WTC11 (cell line): ENCODE data around the gene MIPEP. TPM values are rescaled to one million over a fixed set of nuclear protein-coding genes. Genes with fewer than 3 reads are reported as not detected.

Experiments used
- ATAC-seq: fragments of 200-7000 bp; cut with Tn5 transposase; 2 replicates; pipeline ENCODE4 v1.10.0; 2021; ENCODE audit warnings: mild to moderate bottlenecking, moderate library complexity
- CTCF ChIA-PET: fragments of 300-600 bp; sonication (Branson Sonifier 250); formaldehyde crosslinking; loops from one replicate; lab custom pipeline; 2021; ENCODE audit warnings: antibody characterized with exemption; lab: Charles Lee
- POLR2A ChIA-PET: fragments of 350-600 bp; sonication (Branson Sonifier 250); formaldehyde crosslinking; loops from one replicate; lab custom pipeline; 2021; ENCODE audit warnings: antibody characterized with exemption; lab: Charles Lee
- DNase-seq: peaks from one replicate; pipeline ENCODE4 v3.0.0; 2021; ENCODE audit warnings: low spot score
- H3K27ac Mint-ChIP-seq: 2 replicates; pipeline ENCODE4 v1.8.0; 2021; ENCODE audit warnings: mixed read lengths
- H3K27me3 Mint-ChIP-seq: 2 replicates; pipeline ENCODE4 v1.8.0; 2021; ENCODE audit warnings: low read depth, mild to moderate bottlenecking, moderate library complexity, mixed read lengths
- H3K36me3 Mint-ChIP-seq: 2 replicates; pipeline ENCODE4 v1.8.0; 2021; ENCODE audit warnings: mixed read lengths
- H3K4me1 Mint-ChIP-seq: 2 replicates; pipeline ENCODE4 v1.8.0; 2022; ENCODE audit warnings: mixed read lengths
- H3K4me3 Mint-ChIP-seq: 2 replicates; pipeline ENCODE4 v1.8.0; 2021; ENCODE audit warnings: mild to moderate bottlenecking, moderate library complexity, mixed read lengths
- H3K9me3 Mint-ChIP-seq: 2 replicates; pipeline ENCODE4 v1.8.0; 2021; ENCODE audit warnings: mixed read lengths
- CREB1 ChIP-seq: sonication (generic); formaldehyde crosslinking; IDR thresholded peaks from 2 replicates; pipeline ENCODE4 v1.8.0; 2023; ENCODE audit warnings: mild to moderate bottlenecking, missing genetic modification reagents
- GRHL2 ChIP-seq: fragments of 250-450 bp; sonication (Bioruptor Pico); IDR thresholded peaks from 2 replicates; pipeline ENCODE4 v1.8.0; 2022; ENCODE audit warnings: mild to moderate bottlenecking, moderate library complexity; ENCODE audit not compliant: insufficient replicate concordance, severe bottlenecking
- JUN ChIP-seq: sonication (generic); formaldehyde crosslinking; IDR thresholded peaks from 2 replicates; pipeline ENCODE4 v1.8.0; 2023; ENCODE audit warnings: mild to moderate bottlenecking, missing genetic modification reagents
- KAT7 ChIP-seq: sonication (generic); formaldehyde crosslinking; IDR thresholded peaks from 2 replicates; pipeline ENCODE4 v1.8.1; 2023; ENCODE audit warnings: missing genetic modification reagents, mild to moderate bottlenecking, borderline replicate concordance
- MYBL2 ChIP-seq: sonication (generic); formaldehyde crosslinking; IDR thresholded peaks from 2 replicates; pipeline ENCODE4 v1.8.1; 2023; ENCODE audit warnings: mild to moderate bottlenecking, moderate library complexity, missing genetic modification reagents
- NR2C2 ChIP-seq: sonication (generic); formaldehyde crosslinking; IDR thresholded peaks from 2 replicates; pipeline ENCODE4 v1.8.0; 2022; ENCODE audit warnings: mild to moderate bottlenecking, missing genetic modification reagents
- OVOL2 ChIP-seq: fragments of 250-450 bp; sonication (Bioruptor Pico); IDR thresholded peaks from 2 replicates; pipeline ENCODE4 v1.9.0; 2021; ENCODE audit warnings: mild to moderate bottlenecking, borderline replicate concordance
- PREB ChIP-seq: sonication (generic); formaldehyde crosslinking; IDR thresholded peaks from 2 replicates; pipeline ENCODE4 v1.8.1; 2022; ENCODE audit warnings: mild to moderate bottlenecking, missing genetic modification reagents, moderate library complexity, borderline replicate concordance
- RORB ChIP-seq: fragments of 250-450 bp; sonication (Bioruptor Pico); IDR thresholded peaks from 2 replicates; pipeline ENCODE4 v1.9.0; 2021; ENCODE audit warnings: mild to moderate bottlenecking
- TP53 ChIP-seq: sonication (generic); formaldehyde crosslinking; IDR thresholded peaks from 2 replicates; pipeline ENCODE4 v1.8.1; 2023; ENCODE audit warnings: mild to moderate bottlenecking, missing genetic modification reagents
- ZBTB21 ChIP-seq: sonication (generic); formaldehyde crosslinking; IDR thresholded peaks from 2 replicates; pipeline ENCODE4 v1.8.1; 2023; ENCODE audit warnings: mild to moderate bottlenecking, missing genetic modification reagents, borderline replicate concordance
- ZBTB43 ChIP-seq: sonication (generic); formaldehyde crosslinking; IDR thresholded peaks from 2 replicates; pipeline ENCODE4 v1.8.1; 2023; ENCODE audit warnings: mild to moderate bottlenecking, missing genetic modification reagents
- ZNF138 ChIP-seq: sonication (generic); formaldehyde crosslinking; conservative IDR thresholded peaks from 2 replicates; pipeline ENCODE4 v1.8.1; 2022; ENCODE audit warnings: mild to moderate bottlenecking, moderate library complexity, missing genetic modification reagents
- total RNA-seq: library from RNA; stranded (reverse); gene quantifications from 3 replicates; pipeline ENCODE4 v1.2.3, GENCODE V29; 2021
- TF ChIP-seq, protein P1 (sequence below): sonication (generic); formaldehyde crosslinking; IDR thresholded peaks from 2 replicates; pipeline ENCODE4 v1.8.1; 2023; ENCODE audit warnings: mild to moderate bottlenecking, missing genetic modification reagents, moderate library complexity
- TF ChIP-seq, protein P2 (sequence below): sonication (generic); formaldehyde crosslinking; IDR thresholded peaks from 2 replicates; pipeline ENCODE4 v1.8.0; 2022; ENCODE audit warnings: missing genetic modification reagents
- TF ChIP-seq, protein P3 (sequence below): fragments of 250-450 bp; sonication (Bioruptor Pico); IDR thresholded peaks from 2 replicates; pipeline ENCODE4 v1.9.0; 2021; ENCODE audit warnings: mild to moderate bottlenecking
- TF ChIP-seq, protein P4 (sequence below): fragments of 250-450 bp; sonication (Bioruptor Pico); IDR thresholded peaks from 2 replicates; pipeline ENCODE4 v1.9.0; 2021; ENCODE audit warnings: moderate library complexity, mild to moderate bottlenecking, inconsistent platforms, borderline replicate concordance

MIPEP gene
- total RNA-seq, 1 experiment from 2014 or later: 30.5 TPM

GRCh38 chr13:23766283-23766682 is 122.9 kb downstream of the MIPEP start:
- TF ChIP-seq CREB1 (CRISPR knock-in tag): no peak
- TF ChIP-seq ZBTB21 (CRISPR knock-in tag): no peak
- TF ChIP-seq, protein P1, sequence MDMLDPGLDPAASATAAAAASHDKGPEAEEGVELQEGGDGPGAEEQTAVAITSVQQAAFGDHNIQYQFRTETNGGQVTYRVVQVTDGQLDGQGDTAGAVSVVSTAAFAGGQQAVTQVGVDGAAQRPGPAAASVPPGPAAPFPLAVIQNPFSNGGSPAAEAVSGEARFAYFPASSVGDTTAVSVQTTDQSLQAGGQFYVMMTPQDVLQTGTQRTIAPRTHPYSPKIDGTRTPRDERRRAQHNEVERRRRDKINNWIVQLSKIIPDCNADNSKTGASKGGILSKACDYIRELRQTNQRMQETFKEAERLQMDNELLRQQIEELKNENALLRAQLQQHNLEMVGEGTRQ (CRISPR knock-in tag): no peak
- ATAC-seq: no peak
- Mint-ChIP-seq H3K4me3 (no peak overlapping the region), H3K27me3 (no peaks in the 10 kb centered on the region), H3K36me3 (no peaks in the 10 kb centered on the region), H3K4me1 (peaks cover 14% of the 10 kb centered on the region), H3K27ac (no peak overlapping the region), H3K9me3 (no peaks in the 10 kb centered on the region)
- ChIA-PET POLR2A (no interaction called here), CTCF (interaction anchor here (1.0 kb wide), 1 partner anchor 25 kb away, joined by 3 read pairs; no protein-coding TSS in a partner anchor)
- DNase-seq: no peak

DNA sequence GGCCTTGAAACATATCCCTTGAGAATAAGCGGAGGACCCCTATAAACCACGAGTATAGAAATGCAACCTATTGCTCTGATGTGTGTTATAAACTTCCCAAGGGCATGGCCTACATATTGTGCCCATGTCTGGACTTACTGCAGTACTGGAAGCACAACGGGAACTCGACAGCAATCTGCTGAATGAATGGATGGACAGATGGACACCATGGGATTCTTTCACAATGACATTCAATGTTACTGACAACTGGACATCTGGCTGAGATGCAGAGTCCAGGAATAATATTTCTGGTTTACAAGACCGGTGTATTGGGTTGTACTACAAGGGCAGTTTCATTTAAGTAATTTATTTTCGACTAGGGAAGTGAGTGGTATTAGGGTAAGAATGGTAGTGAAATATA is 123.7 kb downstream of the MIPEP start:
- Mint-ChIP-seq H3K27ac (no peak overlapping the region), H3K27me3 (no peaks in the 10 kb centered on the region), H3K36me3 (no peaks in the 10 kb centered on the region)
- DNase-seq: no peak
- POLR2A ChIA-PET: no interaction called here
- CTCF ChIA-PET: no interaction called here
- TF ChIP-seq ZBTB43 (no peak), JUN (no peak), TP53 (CRISPR knock-in tag) (no peak), RORB (CRISPR knock-in tag) (no peak), OVOL2 (CRISPR knock-in tag) (no peak), NR2C2 (CRISPR knock-in tag) (no peak), MYBL2 (CRISPR knock-in tag) (no peak), KAT7 (CRISPR knock-in tag) (no peak), GRHL2 (no peak), ZNF138 (CRISPR knock-in tag) (no peak), PREB (CRISPR knock-in tag) (no peak)
- TF ChIP-seq, protein P1 (CRISPR knock-in tag): no peak
- TF ChIP-seq, protein P2, sequence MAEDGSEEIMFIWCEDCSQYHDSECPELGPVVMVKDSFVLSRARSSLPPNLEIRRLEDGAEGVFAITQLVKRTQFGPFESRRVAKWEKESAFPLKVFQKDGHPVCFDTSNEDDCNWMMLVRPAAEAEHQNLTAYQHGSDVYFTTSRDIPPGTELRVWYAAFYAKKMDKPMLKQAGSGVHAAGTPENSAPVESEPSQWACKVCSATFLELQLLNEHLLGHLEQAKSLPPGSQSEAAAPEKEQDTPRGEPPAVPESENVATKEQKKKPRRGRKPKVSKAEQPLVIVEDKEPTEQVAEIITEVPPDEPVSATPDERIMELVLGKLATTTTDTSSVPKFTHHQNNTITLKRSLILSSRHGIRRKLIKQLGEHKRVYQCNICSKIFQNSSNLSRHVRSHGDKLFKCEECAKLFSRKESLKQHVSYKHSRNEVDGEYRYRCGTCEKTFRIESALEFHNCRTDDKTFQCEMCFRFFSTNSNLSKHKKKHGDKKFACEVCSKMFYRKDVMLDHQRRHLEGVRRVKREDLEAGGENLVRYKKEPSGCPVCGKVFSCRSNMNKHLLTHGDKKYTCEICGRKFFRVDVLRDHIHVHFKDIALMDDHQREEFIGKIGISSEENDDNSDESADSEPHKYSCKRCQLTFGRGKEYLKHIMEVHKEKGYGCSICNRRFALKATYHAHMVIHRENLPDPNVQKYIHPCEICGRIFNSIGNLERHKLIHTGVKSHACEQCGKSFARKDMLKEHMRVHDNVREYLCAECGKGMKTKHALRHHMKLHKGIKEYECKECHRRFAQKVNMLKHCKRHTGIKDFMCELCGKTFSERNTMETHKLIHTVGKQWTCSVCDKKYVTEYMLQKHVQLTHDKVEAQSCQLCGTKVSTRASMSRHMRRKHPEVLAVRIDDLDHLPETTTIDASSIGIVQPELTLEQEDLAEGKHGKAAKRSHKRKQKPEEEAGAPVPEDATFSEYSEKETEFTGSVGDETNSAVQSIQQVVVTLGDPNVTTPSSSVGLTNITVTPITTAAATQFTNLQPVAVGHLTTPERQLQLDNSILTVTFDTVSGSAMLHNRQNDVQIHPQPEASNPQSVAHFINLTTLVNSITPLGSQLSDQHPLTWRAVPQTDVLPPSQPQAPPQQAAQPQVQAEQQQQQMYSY: no peak
- TF ChIP-seq, protein P3, sequence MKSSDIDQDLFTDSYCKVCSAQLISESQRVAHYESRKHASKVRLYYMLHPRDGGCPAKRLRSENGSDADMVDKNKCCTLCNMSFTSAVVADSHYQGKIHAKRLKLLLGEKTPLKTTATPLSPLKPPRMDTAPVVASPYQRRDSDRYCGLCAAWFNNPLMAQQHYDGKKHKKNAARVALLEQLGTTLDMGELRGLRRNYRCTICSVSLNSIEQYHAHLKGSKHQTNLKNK (CRISPR knock-in tag): no peak
- TF ChIP-seq, protein P4, sequence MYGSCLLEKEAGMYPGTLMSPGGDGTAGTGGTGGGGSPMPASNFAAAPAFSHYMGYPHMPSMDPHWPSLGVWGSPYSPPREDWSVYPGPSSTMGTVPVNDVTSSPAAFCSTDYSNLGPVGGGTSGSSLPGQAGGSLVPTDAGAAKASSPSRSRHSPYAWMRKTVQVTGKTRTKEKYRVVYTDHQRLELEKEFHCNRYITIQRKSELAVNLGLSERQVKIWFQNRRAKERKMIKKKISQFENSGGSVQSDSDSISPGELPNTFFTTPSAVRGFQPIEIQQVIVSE (CRISPR knock-in tag): no peak
- TF ChIP-seq, all 79 proteins: peak for 0
- no peak for ATAC-seq
- Mint-ChIP-seq H3K4me3 (no peak overlapping the region), H3K4me1 (peaks cover 10% of the 10 kb centered on the region), H3K9me3 (no peaks in the 10 kb centered on the region)
